Stimulated activated CD8-positive, alpha-beta memory T cell treated with anti-CD3 and anti-CD28 coated beads, Interleukin-15, amount 100 ng/mL, for 24 hours (primary cell): Measurements from ENCODE around the gene SGMS1.

Experiments
- DNase-seq: peaks from one replicate; pipeline ENCODE4 v3.0.0-alpha.2; 2020; ENCODE audit warnings: low read depth

Gene SGMS1

GRCh38 chr10:50421026-50421719 lies 202.6 kb downstream of the SGMS1 start:
- DNase-seq, result no peak

GRCh38 chr10:50420196-50420595 lies 203.6 kb downstream of the SGMS1 start:
- DNase-seq, result no peak

GRCh38 chr10:50419756-50420155 lies 204.0 kb downstream of the SGMS1 start:
- DNase-seq, result no peak

GRCh38 chr10:50419091-50419490 lies 204.7 kb downstream of the SGMS1 start:
- no peak for DNase-seq

GRCh38 chr10:50417886-50418830 lies 205.6 kb downstream of the SGMS1 start:
- DNase-seq, result no peak

GRCh38 chr10:50417486-50417885 lies 206.3 kb downstream of the SGMS1 start:
- no peak for DNase-seq

- DNase-seq, result no peak
Measured at GRCh38 chr10:50416881-50417280, 206.9 kb downstream of the SGMS1 start.

- no peak for DNase-seq
Measured at GRCh38 chr10:50416181-50416824, 207.5 kb downstream of the SGMS1 start.

GRCh38 chr10:50415292-50415691 lies 208.5 kb downstream of the SGMS1 start:
- DNase-seq, result no peak

- no peak for DNase-seq
Measured at GRCh38 chr10:50410066-50410811, 213.5 kb downstream of the SGMS1 start.

GRCh38 chr10:50407076-50407801 lies 216.5 kb downstream of the SGMS1 start:
- no peak for DNase-seq

GRCh38 chr10:50406457-50407070 lies 217.2 kb downstream of the SGMS1 start:
- no peak for DNase-seq

GRCh38 chr10:50405723-50406122 lies 218.0 kb downstream of the SGMS1 start:
- DNase-seq, result no peak

GRCh38 chr10:50404021-50404773 lies 219.6 kb downstream of the SGMS1 start:
- DNase-seq, result no peak

GRCh38 chr10:50403074-50403473 lies 220.7 kb downstream of the SGMS1 start:
- DNase-seq, result no peak

GRCh38 chr10:50402466-50402865 lies 221.3 kb downstream of the SGMS1 start:
- no peak for DNase-seq

- no peak for DNase-seq
Measured at GRCh38 chr10:50400694-50401093, 223.1 kb downstream of the SGMS1 start.

GRCh38 chr10:50398823-50399222 lies 224.9 kb downstream of the SGMS1 start:
- DNase-seq, result no peak

- no peak for DNase-seq
Measured at GRCh38 chr10:50398381-50398780, 225.4 kb downstream of the SGMS1 start.
